K562 (cell line): ENCODE measurements around the gene JUN. TPM values are rescaled to one million over a fixed set of nuclear protein-coding genes. Genes with fewer than 3 reads are reported as not detected.

Experiments
- ATAC-seq: fragments of 200-7000 bp; cut with Tn5 transposase; 3 replicates; pipeline ENCODE4 v1.9.1; 2020; ENCODE audit warnings: moderate library complexity
- BruUV-seq: library from RNA; stranded (reverse); fragments of 400-500 nt; replicated peaks from 2 replicates; lab custom pipeline; 2021; lab: Mats Ljungman, UMichigan
- CTCF ChIA-PET: fragments of 300-600 bp; formaldehyde crosslinking; extraction: SDS; loops from one replicate; lab custom pipeline; 2021; ENCODE audit warnings: low intra/inter-chr PET ratio; lab: Yijun Ruan, JAX
- POLR2A ChIA-PET: fragments of 300-600, 350-650 bp; sonication (Branson Sonifier 250); formaldehyde crosslinking; extraction: SDS; loops from one replicate; lab custom pipeline; 2021; ENCODE audit warnings: antibody characterized with exemption, inconsistent platforms; lab: Yijun Ruan, JAX
- DNase-seq, 4 experiments: peaks; one replicate each; pipeline versions ENCODE4 v3.0.0 to v3.0.0-alpha.2; 2011 to 2018; ENCODE audit warnings: low spot score in 3 of 4, mixed read lengths in 3 of 4; ENCODE audit errors: extremely low read depth in 1 of 4
- FAIRE-seq: peaks from 2 replicates; lab custom pipeline; 2011; peaks lifted over from hg19 to GRCh38; lab: Jason Lieb, UNC
- H2AFZ ChIP-seq: 2 replicates; pipeline ENCODE4 v1.6.0; 2011; ENCODE audit warnings: low read depth, low read length, control low read depth, inconsistent platforms
- H3K27ac ChIP-seq: fragments of 200-600 bp; 3 replicates; pipeline ENCODE4 v1.8.0; 2011; ENCODE audit warnings: low read depth, mild to moderate bottlenecking, control low read depth, inconsistent platforms, low read length, moderate library complexity, mixed read lengths; ENCODE audit errors: extremely low read depth
- H3K27me3 ChIP-seq, 2 experiments: fragments of 300-600 bp in 1 of 2; 2 replicates in 1 of 2; 3 replicates in 1 of 2; pipeline versions ENCODE4 v1.6.0 to v1.8.0; 2011; ENCODE audit warnings: inconsistent platforms in 2 of 2, low read length in 2 of 2, mild to moderate bottlenecking in 1 of 2, mixed read lengths in 1 of 2, moderate library complexity in 1 of 2; ENCODE audit not compliant: control insufficient read depth in 2 of 2, insufficient read depth in 2 of 2
- H3K36me3 ChIP-seq: fragments of 300-600 bp; 3 replicates; pipeline ENCODE4 v1.8.0; 2011; ENCODE audit warnings: mild to moderate bottlenecking, low read length, inconsistent platforms; ENCODE audit not compliant: control insufficient read depth, insufficient read depth
- H3K4me1 ChIP-seq, 2 experiments: fragments of 200-600 bp in 1 of 2; replicated peaks in 1 of 2; 2 replicates in 1 of 2; 3 replicates in 1 of 2; pipeline versions ENCODE4 v1.5.1 to v1.8.0; 2011; ENCODE audit warnings: inconsistent platforms in 2 of 2, low read length in 2 of 2, mild to moderate bottlenecking in 1 of 2, mixed read lengths in 1 of 2, moderate library complexity in 1 of 2; ENCODE audit not compliant: control insufficient read depth in 2 of 2, insufficient read depth in 2 of 2
- H3K4me2 ChIP-seq: 2 replicates; pipeline ENCODE4 v1.6.1; 2011; ENCODE audit warnings: low read length, control low read depth, inconsistent platforms, mixed read lengths; ENCODE audit not compliant: insufficient read depth
- H3K4me3 ChIP-seq: fragments of 200-600 bp; sonication (generic), shearing (Covaris generic); 2 replicates; pipeline ENCODE4 v1.5.1; 2016; ENCODE audit warnings: control low read depth, inconsistent platforms
- H3K79me2 ChIP-seq: fragments of 200-600 bp; 3 replicates; pipeline ENCODE4 v1.8.0; 2011; ENCODE audit warnings: low read length, inconsistent platforms; ENCODE audit not compliant: control insufficient read depth, insufficient read depth
- H3K9ac ChIP-seq, 2 experiments: 2 replicates each; pipeline versions ENCODE4 v1.6.0 to v1.6.1; 2011; ENCODE audit warnings: low read depth in 2 of 2, low read length in 2 of 2, control low read depth in 1 of 2, inconsistent platforms in 1 of 2, mild to moderate bottlenecking in 1 of 2, mixed read lengths in 1 of 2; ENCODE audit not compliant: insufficient read depth in 1 of 2
- H3K9me1 ChIP-seq: one replicate; pipeline ENCODE4 v1.6.0; 2011; ENCODE audit warnings: inconsistent platforms, mild to moderate bottlenecking, low read length, moderate library complexity; ENCODE audit not compliant: control insufficient read depth, insufficient read depth
- H3K9me3 ChIP-seq: replicated peaks from 2 replicates; pipeline ENCODE4 v1.5.1; 2011; ENCODE audit warnings: low read depth, low read length, inconsistent platforms; ENCODE audit not compliant: control insufficient read depth, insufficient read depth
- H4K20me1 ChIP-seq: replicated peaks from 2 replicates; pipeline ENCODE4 v1.6.1; 2011; ENCODE audit warnings: low read length, inconsistent platforms, mixed read lengths; ENCODE audit not compliant: control insufficient read depth, insufficient read depth
- ARID4B ChIP-seq: sonication (generic); formaldehyde crosslinking; IDR thresholded peaks from 2 replicates; pipeline ENCODE4 v1.8.0; 2022; ENCODE audit warnings: mild to moderate bottlenecking, missing genetic modification reagents
- CBFA2T3 ChIP-seq: fragments of 450-650 bp; IDR thresholded peaks from 2 replicates; pipeline ENCODE4 v1.6.1; 2017
- E2F8 ChIP-seq: fragments of 450-650 bp; IDR thresholded peaks from 2 replicates; pipeline ENCODE4 v1.7.1; 2018; ENCODE audit warnings: mild to moderate bottlenecking, low read depth; ENCODE audit not compliant: partially characterized antibody
- MCM7 ChIP-seq, 2 experiments: fragments of 450-650 bp; IDR thresholded peaks; 2 replicates each; pipeline ENCODE4 v1.6.1; 2016 to 2018
- RBM17 ChIP-seq: fragments of 200-400 bp; formaldehyde crosslinking; IDR thresholded peaks from 2 replicates; pipeline ENCODE4 v1.6.1; 2017; ENCODE audit warnings: low read depth, mild to moderate bottlenecking, low read length, borderline replicate concordance
- TBL1XR1 ChIP-seq, 2 experiments: IDR thresholded peaks; 2 replicates each; pipeline ENCODE4 v1.6.1; 2012; ENCODE audit warnings: improper control_type of control experiment in 2 of 2, low read length in 2 of 2, mild to moderate bottlenecking in 1 of 2
- ZC3H4 ChIP-seq: sonication (generic); formaldehyde crosslinking; IDR thresholded peaks from 2 replicates; pipeline ENCODE4 v1.9.0; 2021; ENCODE audit warnings: missing genetic modification reagents, borderline replicate concordance
- ZNF124 ChIP-seq: sonication (generic); formaldehyde crosslinking; IDR thresholded peaks from 2 replicates; pipeline ENCODE4 v1.8.1; 2022; ENCODE audit warnings: missing genetic modification reagents
- ZNF408 ChIP-seq: fragments of 250-450 bp; sonication (Bioruptor Pico); IDR thresholded peaks from 2 replicates; pipeline ENCODE4 v1.4.0; 2020; ENCODE audit warnings: low read depth, mild to moderate bottlenecking, moderate library complexity
- ZNF785 ChIP-seq: fragments of 250-450 bp; sonication (Bioruptor Pico); IDR thresholded peaks from 2 replicates; pipeline ENCODE4 v1.4.0; 2020; ENCODE audit warnings: mild to moderate bottlenecking
- WGBS: fragments of 100-300 bp; shearing (Covaris generic); methylation state at CpG from one replicate; pipeline ENCODE4 v1.1.6; 2016; ENCODE audit warnings: low coverage, mixed read lengths; ENCODE audit not compliant: insufficient coverage; ENCODE audit errors: missing lambda C conversion rate; 5-methylcytosine and 5-hydroxymethylcytosine counted together
- in situ Hi-C: fragments of 300-500 bp; cut with MboI; formaldehyde crosslinking; loops from 4 replicates; pipeline ENCODE4 v1.15.0; 2018; ENCODE audit warnings: inconsistent platforms, mixed read lengths
- intact Hi-C: fragments of 100-400 bp; cut with micrococcal nuclease; formaldehyde crosslinking; loops from 2 replicates; pipeline ENCODE4 v1.14.2; 2022
- polyA plus RNA-seq, 8 experiments: library from polyadenylated mRNA; depleted of rRNA in 4 of 8; stranded (reverse) in 5 of 8; unstranded in 3 of 8; fragments of >200 nt; fragmentation: Nextera tagmentation in 2 of 8; fragmentation: Illumina TruSeq in 1 of 8; extraction: Ambion mirVana in 2 of 8; extraction: Trizol in 1 of 8; gene quantifications; 2 replicates each; pipeline versions ENCODE4 v1.2.1 to v1.2.3, GENCODE V29; 2011 to 2014; ENCODE audit warnings: inconsistent platforms in 1 of 8, missing spikeins in 1 of 8
- total RNA-seq, 7 experiments: library from RNA; depleted of rRNA in 6 of 7; stranded (reverse); fragments of >200 nt in 6 of 7; fragmentation: Illumina TruSeq in 2 of 7; extraction: Trizol in 2 of 7; gene quantifications; 2 replicates each; pipeline versions ENCODE4 v1.2.1 to v1.2.3, GENCODE V29; 2011 to 2021; ENCODE audit warnings: low replicate concordance in 1 of 7
- TF ChIP-seq, protein P1 (sequence below), 2 experiments: fragments of 450-650 bp; conservative IDR thresholded peaks; 2 replicates each; pipeline ENCODE4 v1.6.1; 2017; ENCODE audit warnings: mild to moderate bottlenecking in 2 of 2, moderate library complexity in 2 of 2

The JUN gene
- total and polyA plus RNA-seq, 9 of the 15 experiments (the other 6 are each of a cell fraction or from before 2014, with no cell fraction given) = 0.32 to 23.4 (median 4.0) TPM

GRCh38 chr1:58830291-58830690 is 46.4 kb upstream of the JUN start:
- Histone ChIP-seq H3K36me3 (no peaks in the 10 kb centered on the region), H4K20me1 (no peaks in the 10 kb centered on the region), H3K79me2 (no peaks in the 10 kb centered on the region), H3K27ac (no peak overlapping the region), H3K4me2 (no peak overlapping the region), H3K9me1 (no peaks in the 10 kb centered on the region), H3K4me1 (no peaks in the 10 kb centered on the region), H3K9ac (no peak overlapping the region), H2AFZ (no peak overlapping the region), H3K9me3 (0 out of 2 replicates have a peak, but pooled peaks cover 2% of the 10 kb centered on the region), H3K27me3 (no peaks in the 10 kb centered on the region), H3K4me3 (no peak overlapping the region)
- DNase-seq = no peak
- TF ChIP-seq, protein P1, sequence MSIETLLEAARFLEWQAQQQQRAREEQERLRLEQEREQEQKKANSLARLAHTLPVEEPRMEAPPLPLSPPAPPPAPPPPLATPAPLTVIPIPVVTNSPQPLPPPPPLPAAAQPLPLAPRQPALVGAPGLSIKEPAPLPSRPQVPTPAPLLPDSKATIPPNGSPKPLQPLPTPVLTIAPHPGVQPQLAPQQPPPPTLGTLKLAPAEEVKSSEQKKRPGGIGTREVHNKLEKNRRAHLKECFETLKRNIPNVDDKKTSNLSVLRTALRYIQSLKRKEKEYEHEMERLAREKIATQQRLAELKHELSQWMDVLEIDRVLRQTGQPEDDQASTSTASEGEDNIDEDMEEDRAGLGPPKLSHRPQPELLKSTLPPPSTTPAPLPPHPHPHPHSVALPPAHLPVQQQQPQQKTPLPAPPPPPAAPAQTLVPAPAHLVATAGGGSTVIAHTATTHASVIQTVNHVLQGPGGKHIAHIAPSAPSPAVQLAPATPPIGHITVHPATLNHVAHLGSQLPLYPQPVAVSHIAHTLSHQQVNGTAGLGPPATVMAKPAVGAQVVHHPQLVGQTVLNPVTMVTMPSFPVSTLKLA (conservative IDR thresholded peaks at IDR 0.05) = no peak
- TF ChIP-seq MCM7 (IDR thresholded peaks at IDR 0.05) (no peak), RBM17 (no peak), ARID4B (no peak), ZNF785 (CRISPR knock-in tag) (no peak), TBL1XR1 (IDR thresholded peaks at IDR 0.05; ENCODE audit: low read length in 2 of 2) (no peak), ZNF408 (CRISPR knock-in tag) (no peak), ZNF124 (CRISPR knock-in tag) (no peak), CBFA2T3 (no peak), E2F8 (no peak), ZC3H4 (no peak)
- intact Hi-C loops (no loop called here), in situ Hi-C loops (no loop called here)
- ChIA-PET POLR2A (no interaction called here), CTCF (no interaction called here)
- BruUV-seq = no TSS peak
- 4% methylated on average over 1 of the region's 1 CpG for WGBS
- no peak for ATAC-seq
- FAIRE-seq = no peak
